ENCODE data around the gene BRD4.

BRD4 gene

DNA sequence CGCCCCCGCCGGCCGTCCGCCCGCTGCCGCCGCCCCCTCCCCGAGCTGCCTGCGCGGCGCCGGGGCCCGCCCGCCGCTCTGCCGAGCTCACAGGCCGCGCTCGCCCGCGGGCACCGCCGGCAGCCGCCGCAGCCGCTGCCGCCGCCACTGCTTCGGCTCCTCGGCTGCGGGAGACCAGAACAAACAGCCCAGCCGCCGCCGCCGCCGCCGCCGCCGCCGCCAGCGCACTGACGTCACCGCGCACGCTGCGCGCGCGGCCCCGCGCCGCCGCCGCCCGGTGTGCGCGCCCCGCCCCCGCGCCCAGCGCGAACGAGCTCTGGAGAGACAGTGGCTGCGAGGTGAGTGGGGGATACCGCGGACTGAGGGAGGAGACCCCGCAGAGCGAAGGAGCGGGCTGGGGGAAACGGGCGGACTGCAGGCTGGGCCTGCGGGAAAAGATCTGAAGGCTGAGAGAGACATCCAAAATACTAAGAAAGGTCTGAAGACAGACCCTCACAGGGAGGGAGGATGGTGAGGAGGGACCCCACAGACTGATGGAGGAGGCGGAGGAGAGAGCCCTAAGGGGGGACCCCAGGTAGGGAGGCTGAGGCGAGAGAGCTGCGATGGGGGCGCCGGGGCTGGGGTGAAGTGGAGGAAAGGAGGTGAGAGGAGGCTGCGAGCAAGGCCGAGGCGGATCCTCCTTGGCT is at the start of gene BRD4:
Gene BRD4, minus strand, starts transcription at position 229 of the 686 bp plus-strand sequence. CDS start 59,440 bp downstream, outside the sequence.
- TF ChIP-seq, protein P1, sequence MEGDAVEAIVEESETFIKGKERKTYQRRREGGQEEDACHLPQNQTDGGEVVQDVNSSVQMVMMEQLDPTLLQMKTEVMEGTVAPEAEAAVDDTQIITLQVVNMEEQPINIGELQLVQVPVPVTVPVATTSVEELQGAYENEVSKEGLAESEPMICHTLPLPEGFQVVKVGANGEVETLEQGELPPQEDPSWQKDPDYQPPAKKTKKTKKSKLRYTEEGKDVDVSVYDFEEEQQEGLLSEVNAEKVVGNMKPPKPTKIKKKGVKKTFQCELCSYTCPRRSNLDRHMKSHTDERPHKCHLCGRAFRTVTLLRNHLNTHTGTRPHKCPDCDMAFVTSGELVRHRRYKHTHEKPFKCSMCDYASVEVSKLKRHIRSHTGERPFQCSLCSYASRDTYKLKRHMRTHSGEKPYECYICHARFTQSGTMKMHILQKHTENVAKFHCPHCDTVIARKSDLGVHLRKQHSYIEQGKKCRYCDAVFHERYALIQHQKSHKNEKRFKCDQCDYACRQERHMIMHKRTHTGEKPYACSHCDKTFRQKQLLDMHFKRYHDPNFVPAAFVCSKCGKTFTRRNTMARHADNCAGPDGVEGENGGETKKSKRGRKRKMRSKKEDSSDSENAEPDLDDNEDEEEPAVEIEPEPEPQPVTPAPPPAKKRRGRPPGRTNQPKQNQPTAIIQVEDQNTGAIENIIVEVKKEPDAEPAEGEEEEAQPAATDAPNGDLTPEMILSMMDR (IDR thresholded peaks at IDR 0.05; ENCODE audit: low read depth, low read length), result no peak
- no peak for DNase-seq (ENCODE audit: extremely low read depth, low read depth)

DNA sequence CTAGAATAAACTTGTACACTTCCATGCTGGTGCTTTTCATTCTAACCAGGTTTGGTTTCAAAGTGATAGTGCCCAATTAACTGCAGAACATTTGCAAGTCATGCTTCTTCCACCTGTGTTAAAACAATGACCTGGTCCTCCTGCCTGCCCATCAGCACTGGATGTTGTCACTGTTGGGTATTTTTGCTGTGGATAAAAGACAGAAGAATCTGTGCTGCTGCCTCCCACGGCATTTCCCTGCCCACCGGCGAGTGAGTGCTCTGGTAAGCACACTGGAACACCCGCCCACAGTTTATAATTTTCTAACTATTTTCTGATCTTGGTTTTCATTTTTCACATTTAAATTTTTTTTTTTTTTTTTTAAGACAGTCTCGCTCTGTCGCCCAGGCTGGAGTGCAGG is 49.5 kb upstream of the BRD4 start:
- DNase-seq (ENCODE audit: extremely low read depth, low read depth), result no peak
- TF ChIP-seq, protein P1 (IDR thresholded peaks at IDR 0.05; ENCODE audit: low read depth, low read length), result no peak

DNA sequence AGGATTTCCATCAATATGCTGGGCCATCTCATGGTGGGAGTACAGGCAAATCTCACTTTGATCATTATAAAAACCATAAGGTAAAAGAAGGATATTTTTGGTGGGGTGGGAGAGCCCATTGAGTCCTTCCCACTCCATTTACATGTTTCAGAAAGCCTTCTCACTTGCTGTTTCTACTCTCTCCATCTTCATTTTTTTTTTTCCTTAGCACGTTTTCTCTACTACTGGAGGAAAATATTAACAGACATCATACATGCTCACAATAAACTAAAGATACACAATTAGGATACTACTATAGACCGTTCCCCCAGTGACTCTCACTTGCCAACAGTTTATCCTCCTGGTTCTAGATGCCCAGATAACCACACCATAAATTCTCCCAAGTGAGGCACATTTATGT is 49.1 kb upstream of the BRD4 start:
- DNase-seq (ENCODE audit: extremely low read depth, low read depth), result no peak
- TF ChIP-seq, protein P1 (IDR thresholded peaks at IDR 0.05; ENCODE audit: low read depth, low read length), result no peak

DNA sequence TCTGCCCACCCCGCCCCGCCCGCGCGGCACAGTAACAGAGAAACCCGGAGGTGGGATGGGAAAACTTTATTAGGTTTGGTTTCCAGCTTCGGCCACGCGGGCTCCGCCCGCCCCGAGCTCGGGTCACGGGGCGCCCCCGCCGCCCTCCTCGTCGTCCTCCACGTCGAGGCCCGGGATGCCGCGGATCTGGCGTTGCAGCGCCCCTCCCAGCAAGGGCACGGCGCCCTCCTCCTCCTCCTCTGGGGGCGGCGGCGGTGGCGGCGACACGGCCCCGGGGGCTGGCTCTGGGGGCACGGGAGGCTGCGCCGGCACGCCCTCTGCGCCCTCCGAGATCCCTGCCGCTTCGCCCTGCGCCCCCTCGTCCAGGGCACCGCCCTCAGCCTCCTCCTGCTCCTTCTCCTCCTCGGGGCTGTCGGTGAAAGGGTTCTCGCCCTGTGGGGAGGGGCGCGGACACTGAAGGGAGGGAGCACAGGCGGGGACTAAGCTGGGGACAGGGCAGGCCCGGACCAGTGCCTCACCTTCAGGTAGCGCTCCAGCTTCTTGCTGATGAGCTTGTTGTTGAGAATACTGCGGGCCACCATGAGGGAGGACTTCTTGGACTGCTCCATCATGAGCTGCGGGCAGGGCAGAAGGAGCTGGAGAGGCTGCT is 47.8 kb upstream of the BRD4 start:
- TF ChIP-seq, protein P1 (IDR thresholded peaks at IDR 0.05; ENCODE audit: low read depth, low read length), result no peak
- DNase-seq (ENCODE audit: extremely low read depth, low read depth), result no peak

DNA sequence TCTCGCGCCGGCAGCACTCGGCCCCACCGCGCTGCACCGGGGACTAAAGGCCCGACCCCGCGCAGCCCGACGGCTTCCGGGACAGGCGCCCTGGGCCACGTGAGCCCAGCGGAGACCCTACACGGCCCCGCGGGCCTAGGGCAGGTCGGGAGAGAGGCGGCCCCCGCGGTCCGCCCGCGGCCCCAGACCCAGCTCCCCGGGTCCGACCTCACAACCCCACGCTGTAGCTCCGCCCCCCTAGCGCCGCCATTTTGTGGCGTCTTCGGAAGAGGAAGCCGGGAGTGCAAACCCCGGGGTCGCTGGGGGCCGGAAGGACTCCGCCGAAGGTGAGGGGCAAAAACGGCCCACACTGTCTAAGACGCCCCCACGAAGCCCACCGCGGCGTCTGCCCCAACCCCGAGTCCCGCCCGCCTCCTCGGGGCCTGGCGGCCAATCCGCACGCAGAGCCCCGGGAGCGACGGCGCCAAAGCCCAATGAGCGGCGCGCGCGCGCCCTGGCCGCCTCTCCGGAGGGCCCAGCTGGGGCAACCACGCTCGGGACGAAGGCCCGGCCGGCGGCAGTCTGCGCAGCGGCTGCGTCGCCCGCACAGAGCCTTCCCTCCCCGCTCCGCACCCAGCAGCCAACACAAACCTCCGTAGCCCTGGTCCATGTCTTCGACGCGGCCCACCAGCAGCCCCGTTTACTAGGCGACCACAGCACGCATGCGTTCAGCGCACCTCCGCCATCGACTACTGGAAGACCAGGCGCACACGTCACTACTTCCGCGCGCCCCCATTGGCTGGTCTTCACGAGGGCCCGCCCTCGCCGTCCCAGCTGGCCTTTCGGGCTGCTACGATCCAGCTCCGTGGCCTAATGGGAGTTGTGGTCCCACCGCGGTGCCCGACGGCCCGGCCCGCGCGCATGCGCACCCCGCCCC is 47.0 kb upstream of the BRD4 start, which contains the start of gene AKAP8:
Gene AKAP8, minus strand, starts transcription at position 705 of the 916 bp plus-strand sequence. Its CDS starts 56 bp downstream, at position 649.
- TF ChIP-seq, protein P1 (IDR thresholded peaks at IDR 0.05; ENCODE audit: low read depth, low read length), result no peak
- peak; percentile 97 for DNase-seq (ENCODE audit: extremely low read depth, low read depth)

DNA sequence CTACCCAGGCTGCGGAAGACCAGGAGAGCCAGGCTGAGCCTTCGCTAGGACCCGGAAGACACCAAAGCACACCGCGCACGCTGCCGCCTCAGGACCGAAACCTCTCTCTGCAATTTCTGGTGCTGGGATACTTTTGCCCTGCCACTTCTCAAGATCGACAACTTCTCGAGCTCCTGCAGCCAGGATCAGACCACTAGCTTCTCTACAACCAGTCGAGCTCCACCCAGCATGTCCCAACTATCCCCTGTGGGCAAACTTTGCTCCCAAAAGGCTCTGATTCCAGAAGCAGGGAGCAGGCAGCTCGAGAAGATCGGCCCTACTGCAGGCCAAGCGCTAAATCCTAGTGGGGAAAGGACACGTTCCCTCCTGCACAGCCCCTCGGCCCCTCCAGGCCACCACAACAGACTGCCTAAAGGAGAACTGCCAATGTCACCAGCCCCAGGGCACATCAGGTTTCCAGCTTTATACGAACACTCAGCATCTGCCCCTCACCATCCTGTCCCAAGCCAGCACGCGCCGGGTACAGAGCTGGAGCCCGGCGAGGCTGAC is 46.3 kb upstream of the BRD4 start:
- no peak for DNase-seq (ENCODE audit: extremely low read depth, low read depth)
- TF ChIP-seq, protein P1 (IDR thresholded peaks at IDR 0.05; ENCODE audit: low read depth, low read length), result no peak

All from AG09319 (cell line).